ENCODE data around the gene CLDN22. TPM values are rescaled to one million over a fixed set of nuclear protein-coding genes. Genes with fewer than 3 reads are reported as not detected.

CLDN22 gene
- total RNA-seq, 1 experiment from 2014 or later = not detected

DNA sequence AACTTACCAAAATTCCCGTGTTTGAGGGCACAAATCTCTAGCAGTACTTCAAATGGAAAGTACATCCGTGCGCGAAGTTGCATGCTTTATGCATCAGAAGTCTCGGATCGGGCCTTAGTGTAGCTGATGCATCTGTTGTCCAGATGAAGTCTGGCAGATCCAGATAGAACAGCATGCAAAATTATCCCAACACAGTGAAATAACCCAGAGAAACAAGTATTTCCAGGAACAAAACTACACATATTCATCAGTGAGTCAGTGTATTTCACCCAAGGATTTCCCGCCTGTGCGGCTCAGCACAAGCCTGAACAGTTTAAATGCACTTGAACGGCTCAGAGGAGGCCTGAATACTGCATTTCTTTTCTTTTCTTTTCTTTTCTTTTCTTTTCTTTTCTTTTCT, 29.6 kb upstream of the CLDN22 start (continued):
- TF ChIP-seq, protein P1, sequence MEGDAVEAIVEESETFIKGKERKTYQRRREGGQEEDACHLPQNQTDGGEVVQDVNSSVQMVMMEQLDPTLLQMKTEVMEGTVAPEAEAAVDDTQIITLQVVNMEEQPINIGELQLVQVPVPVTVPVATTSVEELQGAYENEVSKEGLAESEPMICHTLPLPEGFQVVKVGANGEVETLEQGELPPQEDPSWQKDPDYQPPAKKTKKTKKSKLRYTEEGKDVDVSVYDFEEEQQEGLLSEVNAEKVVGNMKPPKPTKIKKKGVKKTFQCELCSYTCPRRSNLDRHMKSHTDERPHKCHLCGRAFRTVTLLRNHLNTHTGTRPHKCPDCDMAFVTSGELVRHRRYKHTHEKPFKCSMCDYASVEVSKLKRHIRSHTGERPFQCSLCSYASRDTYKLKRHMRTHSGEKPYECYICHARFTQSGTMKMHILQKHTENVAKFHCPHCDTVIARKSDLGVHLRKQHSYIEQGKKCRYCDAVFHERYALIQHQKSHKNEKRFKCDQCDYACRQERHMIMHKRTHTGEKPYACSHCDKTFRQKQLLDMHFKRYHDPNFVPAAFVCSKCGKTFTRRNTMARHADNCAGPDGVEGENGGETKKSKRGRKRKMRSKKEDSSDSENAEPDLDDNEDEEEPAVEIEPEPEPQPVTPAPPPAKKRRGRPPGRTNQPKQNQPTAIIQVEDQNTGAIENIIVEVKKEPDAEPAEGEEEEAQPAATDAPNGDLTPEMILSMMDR (IDR thresholded peaks at IDR 0.05 in 2 of 3, conservative IDR thresholded peaks at IDR 0.05 in 1 of 3; ENCODE audit: borderline replicate concordance in 1 of 3, insufficient read depth in 1 of 3, low read depth in 2 of 3, low read length in 2 of 3) = no peak
- TF ChIP-seq JUND (IDR thresholded peaks at IDR 0.05) = no peak
- TF ChIP-seq POLR2A (IDR thresholded peaks at IDR 0.05; ENCODE audit: borderline replicate concordance, extremely low read depth, insufficient read depth, insufficient read length) = no peak
- TF ChIP-seq YY1 (IDR thresholded peaks at IDR 0.05; ENCODE audit: extremely low read depth, insufficient replicate concordance, low read depth, low read length) = no peak
- TF ChIP-seq SRF (IDR thresholded peaks at IDR 0.05; ENCODE audit: low read depth) = no peak
- no peak for TF ChIP-seq RAD21 (IDR thresholded peaks at IDR 0.05; ENCODE audit: low read depth)
- no peak for TF ChIP-seq EZH2phosphoT487 (IDR thresholded peaks at IDR 0.05; ENCODE audit: borderline replicate concordance)
- no peak for TF ChIP-seq ZFX (IDR thresholded peaks at IDR 0.05)
- TF ChIP-seq SIN3A (IDR thresholded peaks at IDR 0.05; ENCODE audit: low read depth) = no peak

GRCh38 chr4:183348706-183349659, 28.9 kb upstream of the CLDN22 start:
- Histone ChIP-seq H3K27me3 (ENCODE audit: insufficient read depth, low read length) (no peaks in the 10 kb centered on the region), H3K9me3 (ENCODE audit: control insufficient read depth in 1 of 2, insufficient read depth in 1 of 2, low read depth in 1 of 2, low read length in 2 of 2) (no peaks in the 10 kb centered on the region), H3K79me2 (ENCODE audit: insufficient read depth, low read length) (no peaks in the 10 kb centered on the region), H3K9me2 (ENCODE audit: insufficient read depth) (no peaks in the 10 kb centered on the region), H3K4me1 (ENCODE audit: control insufficient read depth in 1 of 2, insufficient read depth in 2 of 2, low read length in 2 of 2) (peaks cover 0 to 12% of the 10 kb centered on the region in 2 experiments; a peak in 1 of 4 replicates), H3K4me2 (ENCODE audit: low read length) (peak overlapping the region; percentile 24), H3K4me3 (replicated peaks in 1 of 2; ENCODE audit: low read depth in 1 of 2, low read length in 2 of 2) (no peak overlapping the region), H4K20me1 (ENCODE audit: insufficient read depth) (no peaks in the 10 kb centered on the region), H3K27ac (ENCODE audit: low read depth, low read length) (no peak overlapping the region), H3K36me3 (ENCODE audit: control insufficient read depth in 1 of 2, insufficient read depth in 2 of 2, low read length in 2 of 2) (no peaks in the 10 kb centered on the region), H2AFZ (ENCODE audit: low read depth, low read length, poor library complexity, severe bottlenecking) (no peak overlapping the region), H3K9ac (ENCODE audit: low read length) (no peak overlapping the region)
- no TSS peak for BruUV-seq (replicated peaks)
- DNase-seq (ENCODE audit: low read depth, low spot score) = no peak
- RAD21 ChIA-PET (ENCODE audit: low non-redundant PET in 1 of 2, low total read pairs in 2 of 2, uncharacterized antibody in 2 of 2, unreplicated experiment in 2 of 2) = no interaction called here
- TF ChIP-seq SRF (IDR thresholded peaks at IDR 0.05; ENCODE audit: low read depth) (0 out of 2 replicates have a peak, but pooled peaks have one; percentile 57), EGR1 (IDR thresholded peaks at IDR 0.05; ENCODE audit: low read depth) (no peak), ZNF274 (IDR thresholded peaks at IDR 0.05; ENCODE audit: low read depth, low read length) (no peak), POLR2AphosphoS5 (IDR thresholded peaks at IDR 0.05; ENCODE audit: low read depth, low read length) (no peak)
- POLR2A ChIA-PET = no interaction called here
- peak; percentile 65 for ATAC-seq
- CTCF ChIA-PET = no interaction called here
- intact Hi-C loops (cut with micrococcal nuclease) = no loop called here
